ENCODE data around the gene GINM1.

GINM1 gene

GRCh38 chr6:149545258-149545753 lies 20.9 kb upstream of the GINM1 start:
- H3K9me3 Mint-ChIP-seq, result no peaks in the 10 kb centered on the region
- H3K27me3 Mint-ChIP-seq (ENCODE audit: low read depth), result peaks cover 6% of the 10 kb centered on the region
- H3K4me3 Mint-ChIP-seq, result peak overlapping the region; percentile 95 to 99 (median 98)
- TF ChIP-seq CTCF (IDR thresholded peaks at IDR 0.05; ENCODE audit: unreplicated experiment in 3 of 3), result no peak
- H3K4me1 Mint-ChIP-seq, result peaks cover 40% of the 10 kb centered on the region
- H3K27ac Mint-ChIP-seq, result peak overlapping the region; percentile 92 to 99 (median 98)
- H3K36me3 Mint-ChIP-seq (ENCODE audit: low read depth), result peaks cover 5% of the 10 kb centered on the region

- Mint-ChIP-seq H3K4me1 (peaks cover 40% of the 10 kb centered on the region), H3K4me3 (peak within 1 kb of the TSS; percentile 95 to 99 (median 98)), H3K27ac (peak within 1 kb of the TSS; percentile 92 to 99 (median 98)), H3K27me3 (ENCODE audit: low read depth) (peaks cover 6% of the 10 kb centered on the region), H3K9me3 (no peaks in the 10 kb centered on the region), H3K36me3 (ENCODE audit: low read depth) (peaks cover under 1% of the 10 kb centered on the region)
- peak; percentile 90 to 97 (median 92) for TF ChIP-seq CTCF (IDR thresholded peaks at IDR 0.05; ENCODE audit: unreplicated experiment in 3 of 3)
Observed at GRCh38 chr6:149545754-149546471, 20.3 kb upstream of the GINM1 start, which contains the start of gene PPIL4. PPIL4 (minus strand) TSS chr6:149546043; CDS start chr6:149546005, 38 bp downstream.

GRCh38 chr6:149551920-149552319 lies 14.3 kb upstream of the GINM1 start:
- TF ChIP-seq CTCF (IDR thresholded peaks at IDR 0.05; ENCODE audit: unreplicated experiment in 3 of 3), result no peak
- Mint-ChIP-seq H3K27ac (no peak overlapping the region), H3K4me1 (peaks cover 5% of the 10 kb centered on the region), H3K9me3 (no peaks in the 10 kb centered on the region), H3K36me3 (ENCODE audit: low read depth) (no peaks in the 10 kb centered on the region), H3K4me3 (no peak overlapping the region), H3K27me3 (ENCODE audit: low read depth) (peaks cover 41% of the 10 kb centered on the region)

GRCh38 chr6:149558029-149558428 lies 8.1 kb upstream of the GINM1 start:
- TF ChIP-seq CTCF (IDR thresholded peaks at IDR 0.05; ENCODE audit: unreplicated experiment in 3 of 3), result no peak
- Mint-ChIP-seq H3K4me3 (no peak overlapping the region), H3K9me3 (no peaks in the 10 kb centered on the region), H3K27ac (no peak overlapping the region), H3K36me3 (ENCODE audit: low read depth) (no peaks in the 10 kb centered on the region), H3K4me1 (no peaks in the 10 kb centered on the region), H3K27me3 (ENCODE audit: low read depth) (peaks cover 66% of the 10 kb centered on the region)

GRCh38 chr6:149559389-149559788 lies 6.8 kb upstream of the GINM1 start:
- H3K27ac Mint-ChIP-seq, result no peak overlapping the region

More at GRCh38 chr6:149559389-149559788, 6.8 kb upstream of the GINM1 start:
- no peak for TF ChIP-seq CTCF (IDR thresholded peaks at IDR 0.05; ENCODE audit: unreplicated experiment in 3 of 3)
- Mint-ChIP-seq H3K4me3 (no peak overlapping the region), H3K36me3 (ENCODE audit: low read depth) (no peaks in the 10 kb centered on the region), H3K9me3 (no peaks in the 10 kb centered on the region), H3K4me1 (peaks cover 4% of the 10 kb centered on the region), H3K27me3 (ENCODE audit: low read depth) (peaks cover 60% of the 10 kb centered on the region)
